Measurements from ENCODE around the gene PYCR2.
A peak's percentile ranks its signal among the peaks of the same experiment; 100 is the strongest.

DNA sequence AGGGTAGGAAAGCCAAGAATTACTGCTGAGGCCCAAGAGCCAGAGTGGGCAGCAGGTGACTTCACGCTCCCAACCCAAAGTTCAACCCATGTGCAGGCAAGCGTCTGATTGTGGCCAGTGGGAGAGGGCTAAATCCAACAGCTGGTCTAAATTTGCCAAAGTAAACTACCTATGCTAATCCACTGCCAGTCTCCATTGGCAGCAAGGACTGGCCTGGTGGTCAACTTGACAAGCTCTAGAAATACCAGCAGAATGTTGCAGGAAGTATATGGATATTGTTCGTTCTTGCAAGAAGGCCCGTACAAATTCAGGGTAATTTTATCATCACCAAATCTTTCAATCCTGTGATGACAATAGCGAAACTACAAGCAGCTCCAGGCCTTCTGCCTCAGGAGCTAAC, 43.4 kb downstream of the PYCR2 start:
- TF ChIP-seq, protein P1, sequence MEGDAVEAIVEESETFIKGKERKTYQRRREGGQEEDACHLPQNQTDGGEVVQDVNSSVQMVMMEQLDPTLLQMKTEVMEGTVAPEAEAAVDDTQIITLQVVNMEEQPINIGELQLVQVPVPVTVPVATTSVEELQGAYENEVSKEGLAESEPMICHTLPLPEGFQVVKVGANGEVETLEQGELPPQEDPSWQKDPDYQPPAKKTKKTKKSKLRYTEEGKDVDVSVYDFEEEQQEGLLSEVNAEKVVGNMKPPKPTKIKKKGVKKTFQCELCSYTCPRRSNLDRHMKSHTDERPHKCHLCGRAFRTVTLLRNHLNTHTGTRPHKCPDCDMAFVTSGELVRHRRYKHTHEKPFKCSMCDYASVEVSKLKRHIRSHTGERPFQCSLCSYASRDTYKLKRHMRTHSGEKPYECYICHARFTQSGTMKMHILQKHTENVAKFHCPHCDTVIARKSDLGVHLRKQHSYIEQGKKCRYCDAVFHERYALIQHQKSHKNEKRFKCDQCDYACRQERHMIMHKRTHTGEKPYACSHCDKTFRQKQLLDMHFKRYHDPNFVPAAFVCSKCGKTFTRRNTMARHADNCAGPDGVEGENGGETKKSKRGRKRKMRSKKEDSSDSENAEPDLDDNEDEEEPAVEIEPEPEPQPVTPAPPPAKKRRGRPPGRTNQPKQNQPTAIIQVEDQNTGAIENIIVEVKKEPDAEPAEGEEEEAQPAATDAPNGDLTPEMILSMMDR (IDR thresholded peaks at IDR 0.05): peak in 1 of 7 experiments; percentile 4
- TF ChIP-seq POLR2A (IDR thresholded peaks at IDR 0.05): no peak

Measured in body of pancreas (tissue), 4 donors.